GM12874 (cell line): Measurements from ENCODE around the gene TTC4.

Experiments used
- CTCF ChIP-seq: IDR thresholded peaks from 2 replicates; pipeline ENCODE4 v1.5.1; 2011; ENCODE audit warnings: low read depth, mild to moderate bottlenecking, control low read depth, low read length, moderate library complexity; ENCODE audit not compliant: insufficient read depth

TTC4 gene

GRCh38 chr1:54774820-54775498 is 59.3 kb downstream of the TTC4 start:
- no peak for TF ChIP-seq CTCF

- no peak for TF ChIP-seq CTCF
These were observed 61.4 kb downstream of the TTC4 start for GRCh38 chr1:54777011-54777410.

- TF ChIP-seq CTCF = no peak
These were observed 61.8 kb downstream of the TTC4 start for GRCh38 chr1:54777431-54777830.

- TF ChIP-seq CTCF = no peak
These were observed 65.5 kb downstream of the TTC4 start for GRCh38 chr1:54781023-54781723.

GRCh38 chr1:54782156-54782555 is 66.5 kb downstream of the TTC4 start:
- TF ChIP-seq CTCF = no peak

- TF ChIP-seq CTCF = no peak
These were observed 66.9 kb downstream of the TTC4 start for GRCh38 chr1:54782588-54782987.

- TF ChIP-seq CTCF = no peak
These were observed 68.4 kb downstream of the TTC4 start for GRCh38 chr1:54784066-54784465.
